HG02759 (cell line): ENCODE measurements around the gene VPS13A.
"Not testable (repeated sequence)": the region's sequence is repeated elsewhere in the genome, so short reads cannot be mapped to it uniquely, and the experiment has no call there.

Source experiments
- ATAC-seq: cut with Tn5 transposase; IDR thresholded peaks from one replicate; pipeline ENCODE4 v1.9.1; 2021; ENCODE audit warnings: mild to moderate bottlenecking, moderate library complexity; ENCODE audit not compliant: unreplicated experiment

Gene VPS13A

DNA sequence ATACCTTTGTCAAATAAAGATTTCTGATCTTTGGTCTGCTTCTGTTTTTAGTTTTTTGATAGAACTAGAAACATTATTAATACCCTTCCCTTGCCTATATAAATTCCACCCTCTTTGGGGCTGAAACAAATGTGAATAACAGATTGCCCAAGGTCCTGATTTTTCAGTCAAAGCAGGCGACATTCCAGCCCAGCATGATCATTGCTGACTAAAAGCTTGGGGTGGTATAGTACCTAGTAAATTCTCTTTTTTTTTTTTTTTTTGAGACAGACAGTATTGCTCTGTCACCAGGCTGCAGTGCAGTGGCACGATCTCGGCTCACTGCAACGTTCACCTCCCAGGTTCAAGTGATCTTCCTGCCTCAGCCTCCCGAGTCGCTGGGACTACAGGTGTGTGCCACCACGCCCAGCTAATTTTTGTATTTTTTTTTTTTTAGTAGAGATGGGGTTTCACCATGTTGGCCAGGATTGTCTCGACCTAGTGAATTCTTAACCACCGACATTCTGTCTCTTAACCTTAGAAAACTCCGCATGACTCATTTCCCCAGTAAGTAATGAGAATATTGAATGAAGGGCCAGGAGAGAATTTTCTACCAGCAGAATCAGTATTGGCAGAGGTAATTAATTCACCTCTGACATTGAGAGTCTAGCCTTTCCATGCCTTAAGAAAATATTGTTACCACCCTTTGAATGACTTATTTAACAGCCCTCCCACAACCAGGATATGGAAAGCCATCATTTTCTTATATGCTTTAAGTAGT, 244.4 kb downstream of the VPS13A start:
- ATAC-seq, result no peak

DNA sequence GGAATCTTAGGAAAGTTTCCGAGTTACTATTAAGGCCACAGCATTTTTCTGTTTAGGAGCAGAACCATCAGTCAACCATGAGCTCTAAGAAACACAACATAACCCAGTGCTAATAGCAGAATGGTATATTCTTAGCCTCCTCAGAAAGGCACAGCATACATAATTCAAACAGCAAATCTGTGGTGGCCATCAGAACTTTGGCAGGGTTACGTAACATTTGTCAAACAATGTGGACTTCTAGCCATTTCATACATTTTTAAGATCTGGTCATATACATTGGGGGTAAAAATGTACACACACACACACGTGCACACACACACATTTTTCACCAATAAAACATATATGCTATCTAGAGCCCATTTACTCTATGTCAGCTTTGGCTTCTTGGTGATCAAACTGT, 245.6 kb downstream of the VPS13A start:
- ATAC-seq, result no peak

DNA sequence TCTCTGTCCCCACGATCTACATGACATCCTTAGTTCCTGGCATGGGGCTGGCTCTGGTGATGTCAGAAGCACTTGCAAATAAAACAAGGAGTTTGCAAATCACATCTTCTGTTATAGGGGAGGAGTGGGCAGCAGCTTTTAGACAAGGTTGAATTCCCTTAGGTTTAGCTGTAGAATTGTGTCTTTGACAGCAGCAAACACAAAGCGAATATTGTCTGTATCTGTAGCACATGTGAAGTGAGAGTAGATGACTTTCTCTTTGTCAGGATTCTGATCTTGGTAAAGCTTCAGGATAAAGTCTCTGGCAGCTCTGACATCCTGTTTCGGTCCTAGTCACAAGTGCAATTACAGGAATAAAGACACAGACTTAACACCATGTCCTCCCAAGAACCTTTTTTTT, 246.5 kb downstream of the VPS13A start:
- ATAC-seq, result no peak

DNA sequence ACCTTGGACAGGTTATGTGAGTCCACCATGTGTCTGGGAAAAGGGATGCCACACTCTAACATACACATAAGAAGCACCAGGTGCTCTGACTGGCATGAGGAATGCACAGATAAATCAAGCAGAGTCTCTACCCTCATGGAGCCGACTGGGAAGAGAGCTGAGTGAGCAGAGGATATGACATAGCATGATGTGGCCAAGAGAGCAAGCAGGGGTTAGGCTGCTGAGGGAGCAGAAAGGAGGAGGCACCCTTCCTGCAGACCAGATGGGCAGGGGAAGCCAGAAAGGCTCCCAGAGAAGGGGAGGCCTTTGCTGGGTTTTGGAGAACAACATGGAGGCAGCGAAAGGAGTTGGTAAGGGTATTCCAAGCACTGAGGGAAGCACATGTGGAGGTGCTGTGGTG, 247.7 kb downstream of the VPS13A start:
- no peak for ATAC-seq

DNA sequence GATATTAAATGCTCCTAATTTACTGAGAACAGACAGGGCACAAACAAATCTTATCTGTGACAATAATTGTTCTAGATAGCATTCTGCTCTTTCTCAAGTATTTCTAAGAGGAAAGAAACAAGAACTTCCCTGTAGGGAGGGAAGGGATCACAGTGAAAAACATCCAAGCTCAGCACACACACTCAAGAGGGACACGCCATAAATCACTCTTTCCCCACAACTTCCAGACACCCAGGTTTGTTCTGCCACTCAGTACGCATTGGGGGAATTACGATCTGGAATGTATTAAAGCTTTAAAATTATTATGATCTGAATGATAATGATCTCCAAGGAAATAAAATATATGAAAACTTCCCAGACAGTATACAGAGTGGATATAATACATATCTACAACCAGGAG, 249.4 kb downstream of the VPS13A start:
- no peak for ATAC-seq

DNA sequence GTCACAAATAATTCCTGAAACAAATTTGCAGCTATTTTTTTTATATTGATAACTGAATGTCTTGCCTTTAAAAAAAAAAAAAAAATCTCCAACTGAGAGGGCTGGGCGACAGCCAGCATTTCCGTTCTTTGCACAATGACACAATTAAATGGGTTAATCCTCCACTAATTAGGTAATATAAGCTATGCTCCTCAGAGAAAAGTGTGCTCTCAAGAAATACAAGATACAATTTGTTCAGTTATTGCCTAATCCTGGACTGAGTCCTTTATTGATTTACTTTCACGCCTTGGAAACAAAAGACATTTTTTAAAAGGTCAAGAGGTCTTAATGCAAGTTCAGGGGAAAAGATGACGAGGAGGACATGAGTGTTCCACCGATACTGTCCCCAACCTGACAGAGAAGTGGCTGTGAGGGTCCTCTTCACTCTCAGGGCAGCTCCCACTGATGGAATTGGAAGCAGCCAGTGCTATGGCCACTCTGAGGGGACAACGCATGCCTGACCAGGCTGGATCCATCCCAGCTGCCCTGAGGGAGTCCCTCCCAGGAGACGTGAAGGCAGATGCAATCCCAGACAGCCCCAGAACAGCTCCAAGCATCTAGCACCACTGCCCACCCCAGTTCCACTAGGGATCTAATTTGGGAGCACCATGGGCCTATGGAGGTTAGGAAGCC, 250.1 kb downstream of the VPS13A start:
- no peak for ATAC-seq

DNA sequence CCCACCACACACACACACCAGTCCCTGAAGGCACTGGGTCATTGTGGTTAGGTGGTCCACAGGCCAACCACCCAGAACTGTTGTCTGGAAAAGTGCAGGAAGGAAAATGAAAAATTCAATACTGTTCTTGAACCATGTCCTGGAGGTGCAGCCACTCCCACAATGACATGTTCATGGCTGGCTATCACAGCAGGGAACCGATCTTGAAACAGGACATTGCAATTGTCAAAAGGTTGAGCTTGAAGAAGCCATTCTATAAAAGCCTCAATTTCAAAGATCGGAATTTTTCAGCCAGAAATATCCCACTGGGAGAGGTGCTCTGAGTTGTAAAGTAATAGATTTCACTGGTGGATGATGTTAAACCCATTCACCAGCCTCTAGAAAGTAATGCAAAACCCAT, 252.6 kb downstream of the VPS13A start:
- ATAC-seq, result no peak

DNA sequence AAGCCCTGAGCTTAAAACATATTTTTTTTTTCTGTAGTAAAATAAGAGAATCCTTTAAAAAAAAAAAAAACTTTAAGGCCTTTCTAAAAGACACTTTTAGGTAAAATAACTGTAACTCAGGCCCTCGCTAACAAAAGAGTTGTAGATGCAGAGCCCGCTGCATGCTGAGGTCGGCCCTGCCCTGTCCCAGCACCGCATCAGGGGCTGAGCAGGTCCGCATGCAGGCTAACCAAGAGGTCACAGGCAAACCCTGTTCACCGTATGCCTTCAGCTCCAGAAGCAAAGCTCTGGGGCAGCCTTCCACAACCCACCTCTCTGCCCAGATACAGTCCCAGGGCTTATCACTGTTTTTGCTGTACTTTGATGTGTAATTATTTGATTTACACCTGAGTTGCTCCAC, 254.7 kb downstream of the VPS13A start:
- ATAC-seq, result no peak

DNA sequence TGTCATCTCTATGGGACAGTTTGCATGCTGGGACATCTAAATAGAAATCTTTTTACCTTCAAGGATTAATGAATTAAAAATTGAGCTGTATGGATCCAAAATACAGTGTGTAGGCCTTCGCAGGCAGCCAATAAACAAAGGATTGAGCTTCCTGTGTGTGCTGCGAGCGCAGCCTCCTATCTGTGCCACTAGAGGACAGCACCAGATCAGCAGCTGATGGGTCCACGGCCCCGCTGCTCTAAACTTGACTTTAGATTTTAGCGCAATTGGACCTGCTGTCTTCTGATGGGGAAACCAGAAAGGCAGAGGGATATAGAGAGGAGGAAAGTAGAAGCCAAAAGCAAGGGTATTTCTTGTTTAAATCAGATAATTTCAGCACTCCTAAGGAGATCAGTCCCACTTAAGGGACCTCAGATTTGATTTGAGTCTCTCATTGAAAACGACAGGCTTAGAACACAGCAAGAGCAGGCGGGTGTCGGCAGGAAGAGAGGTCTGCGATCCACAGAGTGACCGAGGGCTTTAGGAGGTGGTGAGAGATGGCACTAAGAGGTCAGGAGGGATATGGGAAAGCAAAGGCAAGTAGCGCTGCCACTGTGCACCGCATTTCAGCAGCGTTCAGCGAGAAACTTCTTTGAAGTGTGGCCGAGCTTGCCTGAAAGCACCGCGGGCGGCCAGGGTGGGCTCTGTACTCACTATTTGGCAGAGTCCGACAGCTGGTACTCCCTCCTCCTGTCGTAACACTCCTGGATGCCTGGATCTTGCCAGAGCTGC, 256.5 kb downstream of the VPS13A start:
- ATAC-seq, result peak; percentile 84

DNA sequence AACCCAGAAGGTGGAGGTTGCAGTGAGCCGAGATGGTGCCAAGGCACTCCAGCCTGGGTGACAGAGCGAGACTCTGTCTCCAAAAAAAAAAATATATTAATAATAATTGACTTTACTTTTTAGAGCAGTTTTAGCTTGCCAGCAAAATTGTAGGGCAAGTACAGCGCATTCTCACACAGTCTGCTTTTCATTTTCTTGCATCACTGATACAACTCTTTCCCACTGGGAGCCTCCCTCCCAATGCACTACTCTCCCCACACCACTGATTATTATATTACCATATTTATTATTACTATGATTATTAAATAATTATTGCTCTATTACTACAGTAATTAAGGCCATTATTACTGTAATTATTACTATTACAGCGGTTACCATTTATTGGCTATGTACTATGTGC, 257.9 kb downstream of the VPS13A start:
- ATAC-seq, result no peak

DNA sequence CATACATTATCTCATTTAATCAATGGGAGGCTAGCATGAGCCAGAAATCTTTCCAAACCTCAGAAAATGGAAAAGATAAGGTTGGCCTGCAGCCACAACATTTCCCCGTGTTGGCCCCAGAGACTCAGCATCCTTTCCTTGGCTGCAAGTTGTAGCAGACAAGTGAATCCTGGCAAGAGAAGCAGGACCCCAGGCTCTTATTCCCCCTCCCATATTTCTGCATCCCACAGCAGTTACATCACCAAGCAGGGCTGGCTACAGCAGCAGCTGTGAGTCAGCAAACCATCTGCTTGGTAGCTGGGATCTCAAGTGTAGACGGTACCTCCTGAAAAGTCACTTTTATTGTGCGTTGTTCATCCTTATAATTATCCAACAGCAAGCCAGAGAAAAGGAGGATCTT, 258.4 kb downstream of the VPS13A start:
- ATAC-seq, result no peak

DNA sequence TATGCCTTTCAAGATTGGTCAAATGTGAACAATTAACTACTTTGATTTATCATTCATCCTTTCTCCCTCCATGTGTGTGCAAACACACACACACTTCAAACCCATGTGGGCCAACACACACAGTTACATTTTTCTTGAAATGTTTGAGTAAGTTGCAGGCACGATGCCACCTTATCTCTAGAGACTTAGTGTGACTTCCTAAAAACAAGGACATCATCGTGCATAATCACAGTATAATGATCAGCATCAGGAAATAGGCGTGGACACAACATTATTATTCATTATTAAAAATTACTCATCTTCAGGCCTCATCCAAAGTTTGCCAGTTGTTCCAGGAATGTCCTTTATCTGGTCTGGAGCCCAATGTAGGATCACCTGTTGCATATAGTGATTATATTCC, 261.3 kb downstream of the VPS13A start:
- ATAC-seq, result no peak

DNA sequence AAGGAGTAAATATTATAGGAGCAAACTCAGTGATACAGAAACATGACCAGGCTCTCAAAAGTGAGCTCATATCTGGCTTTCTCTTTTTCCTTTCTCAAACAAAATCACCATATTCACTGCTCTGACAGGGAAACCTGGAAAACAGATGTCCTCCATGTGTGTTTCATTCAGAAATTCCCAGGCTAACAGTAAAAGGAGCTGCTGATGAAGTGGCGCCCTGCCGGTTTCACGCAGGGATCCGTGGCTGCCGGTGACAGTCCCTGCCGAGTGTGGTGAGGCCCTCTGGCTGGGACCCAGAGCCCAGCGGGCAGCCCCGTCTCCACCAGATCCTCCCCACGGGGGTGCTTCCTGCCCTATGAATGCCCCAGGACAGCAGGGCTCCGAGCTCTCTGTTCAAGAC, 262.7 kb downstream of the VPS13A start:
- no peak for ATAC-seq

DNA sequence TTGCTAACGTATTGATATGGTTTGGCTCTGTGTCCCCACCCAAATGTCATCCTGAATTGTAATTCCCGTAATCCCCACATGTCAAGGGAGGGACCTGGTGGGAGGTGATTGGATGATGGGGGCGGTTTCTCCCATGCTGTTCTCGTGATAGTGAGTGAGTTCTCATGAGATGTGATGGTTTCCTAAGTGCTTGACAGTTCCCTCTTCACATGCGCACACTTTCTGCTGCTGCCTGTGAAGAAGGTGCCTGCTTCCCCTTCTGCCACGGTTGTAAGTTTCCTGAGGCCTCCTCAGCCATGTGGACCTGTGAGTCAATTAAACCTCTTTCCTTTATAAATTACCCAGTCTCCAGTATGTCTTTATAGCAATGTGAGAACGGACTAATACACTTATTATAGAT, 263.8 kb downstream of the VPS13A start:
- ATAC-seq, result not testable (repeated sequence)

DNA sequence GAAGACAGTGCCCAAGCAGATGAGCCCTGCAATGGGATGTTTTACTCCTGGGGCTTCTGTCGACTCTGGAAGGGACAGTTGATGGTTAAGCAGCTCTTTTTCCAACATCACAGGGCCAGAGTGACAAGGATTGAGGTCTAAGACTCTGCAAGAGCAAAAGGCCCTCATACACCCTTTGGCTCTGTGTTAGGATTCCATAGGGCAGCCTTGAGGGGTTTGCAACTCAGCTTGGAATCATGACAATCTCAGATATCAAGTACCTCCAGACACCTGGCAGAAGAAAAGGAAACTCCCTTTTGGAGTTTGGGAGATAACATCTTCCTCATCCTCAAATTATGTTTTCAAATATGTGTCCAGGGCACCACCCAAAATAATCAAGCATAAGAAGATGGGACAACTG, 265.1 kb downstream of the VPS13A start:
- no peak for ATAC-seq

DNA sequence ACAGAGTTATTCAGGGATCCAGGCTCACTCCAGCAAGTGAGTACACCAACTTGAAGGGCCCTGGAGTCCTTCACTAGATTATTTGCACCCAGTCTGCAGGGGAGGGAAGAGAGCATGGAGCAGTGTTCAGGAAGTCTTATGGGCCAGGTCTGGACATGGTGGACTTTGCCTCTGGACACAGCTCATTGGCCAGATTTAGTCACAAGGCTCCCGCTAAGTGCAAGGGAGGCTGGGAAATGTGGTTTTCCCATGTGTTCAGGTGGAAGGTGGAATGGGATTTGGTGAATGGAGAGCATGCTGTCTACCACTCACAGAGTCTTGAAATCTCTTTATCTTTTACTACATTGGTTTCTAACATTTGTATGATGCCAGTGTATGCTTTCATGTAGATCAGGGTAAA, 270.3 kb downstream of the VPS13A start:
- ATAC-seq, result no peak

DNA sequence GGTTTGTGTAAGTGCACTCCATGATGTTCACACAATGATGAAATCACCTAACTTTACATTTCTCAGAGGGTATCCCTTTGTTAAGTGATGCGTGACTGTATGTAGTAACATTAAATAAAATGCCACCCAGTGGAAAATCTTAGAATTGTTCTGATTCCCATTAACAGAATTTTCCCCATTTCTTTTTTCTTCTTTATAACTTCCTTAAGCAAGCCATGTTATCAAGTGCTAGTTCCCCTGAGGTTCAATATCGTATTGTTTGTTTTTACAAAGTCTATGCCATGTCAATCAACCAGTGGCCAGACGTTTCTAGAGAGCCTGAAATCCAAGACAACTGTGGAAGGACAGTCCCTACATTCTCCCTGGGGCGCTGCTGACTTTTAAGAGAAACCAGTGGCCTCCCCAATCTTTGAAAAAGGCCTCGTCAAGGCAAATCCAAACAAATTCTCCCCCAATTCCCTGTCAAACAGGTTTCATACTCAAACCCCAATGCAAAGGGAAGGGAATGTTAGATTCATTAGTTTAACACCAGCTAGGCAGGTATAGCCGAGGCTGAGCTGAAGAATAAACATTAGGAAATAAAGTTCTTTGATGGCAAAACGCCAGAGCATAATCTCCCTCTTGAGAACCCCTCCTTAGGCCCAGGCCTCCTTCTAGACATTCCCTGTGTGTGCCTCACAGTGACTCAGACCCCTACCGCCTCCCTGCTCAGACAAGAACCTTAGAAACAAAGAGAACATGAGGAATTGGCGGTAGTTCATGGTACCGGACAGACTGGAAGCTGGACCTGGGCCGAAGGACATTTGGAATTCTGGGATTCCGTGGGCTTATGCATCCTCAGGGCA, 272.1 kb downstream of the VPS13A start:
- no peak for ATAC-seq

DNA sequence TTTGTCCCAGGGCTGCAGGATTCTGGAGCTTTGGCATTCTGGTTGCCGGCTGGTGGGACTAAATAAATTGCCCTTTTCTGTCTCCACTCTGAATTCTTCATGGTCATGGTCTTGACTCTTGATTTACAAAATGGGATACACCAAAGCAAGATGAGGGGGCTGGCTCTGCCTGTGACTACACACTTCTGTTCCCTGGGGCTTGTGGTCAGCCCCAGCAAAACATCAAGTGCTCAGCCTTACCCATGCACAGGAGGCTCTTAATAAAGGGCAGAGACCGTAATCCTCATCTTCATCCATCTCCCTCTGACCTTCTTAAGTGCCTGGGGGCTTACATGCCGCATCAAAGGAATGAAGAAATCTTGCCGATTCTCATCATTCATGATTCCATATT, 272.7 kb downstream of the VPS13A start:
- ATAC-seq, result no peak

DNA sequence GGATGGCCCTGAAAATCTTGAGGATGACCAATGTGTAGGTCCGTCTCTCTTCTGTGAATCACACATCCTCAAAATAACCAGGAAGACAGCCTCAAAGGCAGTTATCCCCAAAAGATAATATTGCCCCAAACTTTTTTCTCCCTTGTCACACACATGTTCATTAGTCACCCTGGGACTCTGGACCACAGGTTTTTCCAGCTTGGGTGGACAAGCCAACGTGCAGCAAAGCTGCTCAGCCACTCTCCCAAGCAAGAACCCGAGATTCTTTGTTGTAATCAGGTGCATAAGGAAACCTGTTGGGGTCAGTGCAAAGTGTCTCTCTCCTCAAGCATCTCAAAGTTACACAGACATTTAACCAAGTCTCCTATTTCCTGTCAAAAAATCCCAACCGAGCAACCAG, 274.2 kb downstream of the VPS13A start:
- no peak for ATAC-seq

DNA sequence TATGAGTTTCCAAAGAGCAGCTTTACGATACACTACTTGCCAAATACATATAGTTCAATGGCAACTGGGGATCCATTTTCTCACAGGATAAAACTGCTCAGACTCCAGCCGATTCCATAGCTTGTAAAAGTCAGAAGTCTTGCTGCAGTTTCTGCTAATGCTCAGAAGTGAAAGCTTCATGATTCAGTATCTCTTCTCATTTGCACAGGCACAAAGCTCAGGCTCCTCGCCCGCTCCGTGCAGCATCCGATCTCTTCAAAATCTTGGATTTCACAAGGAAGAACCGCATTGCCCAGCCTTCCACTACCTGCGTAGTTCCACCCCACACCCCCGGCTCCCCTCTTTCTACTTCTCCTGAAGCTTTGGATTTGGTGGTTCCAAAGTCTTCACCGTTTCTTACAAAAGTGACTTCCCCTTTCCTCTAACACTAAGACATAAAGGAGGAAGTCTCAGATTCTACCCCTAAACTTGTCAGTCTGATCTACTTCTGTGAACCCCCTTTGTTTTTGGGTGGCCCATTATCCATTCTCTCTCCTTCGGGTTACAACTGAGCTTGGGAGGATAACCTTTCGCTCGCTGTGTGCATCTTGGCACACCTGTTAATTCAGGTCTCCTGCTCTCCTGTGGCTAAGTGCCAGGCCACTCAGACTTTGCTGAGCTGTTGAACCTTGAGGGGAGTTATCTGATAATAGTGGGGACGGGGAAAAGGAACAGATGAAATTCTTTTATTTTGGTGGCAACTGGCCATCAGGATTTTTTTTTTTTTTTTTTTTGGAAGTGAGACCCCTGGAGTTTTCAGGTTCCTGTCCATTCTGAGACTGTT, 276.7 kb downstream of the VPS13A start:
- ATAC-seq, result no peak
